K562 (cell line): Measurements from ENCODE around the gene RIOK3. TPM values are rescaled to one million over a fixed set of nuclear protein-coding genes. Genes with fewer than 3 reads are reported as not detected.

ENCODE experiments used
- BHLHE40 ChIP-seq: IDR thresholded peaks from 2 replicates; pipeline ENCODE4 v1.6.1; 2011; ENCODE audit warnings: low read length, improper control_type of control experiment
- DMBX1 ChIP-seq: fragments of 250-450 bp; sonication (Bioruptor Pico); IDR thresholded peaks from 2 replicates; pipeline ENCODE4 v1.8.0; 2022; ENCODE audit warnings: inconsistent platforms, mild to moderate bottlenecking, moderate library complexity, borderline replicate concordance
- ESRRA ChIP-seq: fragments of 450-650 bp; IDR thresholded peaks from 2 replicates; pipeline ENCODE4 v1.6.1; 2014; ENCODE audit warnings: low read depth, mild to moderate bottlenecking, moderate library complexity, borderline replicate concordance
- KDM5B ChIP-seq: fragments of 200-600 bp; sonication (generic); IDR thresholded peaks from 2 replicates; pipeline ENCODE4 v1.6.1; 2012; ENCODE audit warnings: low read depth, mild to moderate bottlenecking, moderate library complexity, low read length, control low read depth, inconsistent platforms; ENCODE audit not compliant: insufficient replicate concordance
- MAZ ChIP-seq, 2 experiments: fragments of 450-650 bp in 1 of 2; sonication (generic) in 1 of 2; formaldehyde crosslinking; IDR thresholded peaks in 1 of 2; conservative IDR thresholded peaks in 1 of 2; 2 replicates each; pipeline versions ENCODE4 v1.4.0 to v1.5.0; 2020; ENCODE audit warnings: mild to moderate bottlenecking in 1 of 2, missing genetic modification reagents in 1 of 2
- MYC ChIP-seq, 2 experiments: fragments of 250-450 bp in 1 of 2; sonication (Bioruptor Pico) in 1 of 2; IDR thresholded peaks; 2 replicates each; pipeline versions ENCODE4 v1.5.1 to v1.6.1; 2012 to 2021; ENCODE audit warnings: low read depth in 2 of 2, borderline replicate concordance in 1 of 2, improper control_type of control experiment in 1 of 2, low read length in 1 of 2, mild to moderate bottlenecking in 1 of 2, moderate library complexity in 1 of 2
- PRDM10 ChIP-seq: fragments of 450-650 bp; IDR thresholded peaks from 2 replicates; pipeline ENCODE4 v1.6.1; 2018; ENCODE audit not compliant: partially characterized antibody
- SUPT5H ChIP-seq: fragments of 450-650 bp; IDR thresholded peaks from 2 replicates; pipeline ENCODE4 v1.6.1; 2016
- ZBTB1 ChIP-seq: sonication (generic); formaldehyde crosslinking; IDR thresholded peaks from 2 replicates; pipeline ENCODE4 v1.8.1; 2023; ENCODE audit warnings: missing genetic modification reagents, low read depth, mild to moderate bottlenecking, borderline replicate concordance
- polyA plus RNA-seq, 8 experiments: library from polyadenylated mRNA; depleted of rRNA in 4 of 8; stranded (reverse) in 5 of 8; unstranded in 3 of 8; fragments of >200 nt; fragmentation: Nextera tagmentation in 2 of 8; fragmentation: Illumina TruSeq in 1 of 8; extraction: Ambion mirVana in 2 of 8; extraction: Trizol in 1 of 8; gene quantifications; 2 replicates each; pipeline versions ENCODE4 v1.2.1 to v1.2.3, GENCODE V29; 2011 to 2014; ENCODE audit warnings: inconsistent platforms in 1 of 8, missing spikeins in 1 of 8
- total RNA-seq, 7 experiments: library from RNA; depleted of rRNA in 6 of 7; stranded (reverse); fragments of >200 nt in 6 of 7; fragmentation: Illumina TruSeq in 2 of 7; extraction: Trizol in 2 of 7; gene quantifications; 2 replicates each; pipeline versions ENCODE4 v1.2.1 to v1.2.3, GENCODE V29; 2011 to 2021; ENCODE audit warnings: low replicate concordance in 1 of 7
- TF ChIP-seq, protein P1 (sequence below): sonication (generic); formaldehyde crosslinking; IDR thresholded peaks from 2 replicates; pipeline ENCODE4 v1.8.0; 2022; ENCODE audit warnings: mild to moderate bottlenecking, missing genetic modification reagents
- TF ChIP-seq, protein P2 (sequence below), 2 experiments: fragments of 450-650 bp; conservative IDR thresholded peaks; 2 replicates each; pipeline ENCODE4 v1.6.1; 2017; ENCODE audit warnings: mild to moderate bottlenecking in 2 of 2, moderate library complexity in 2 of 2
- TF ChIP-seq, protein P3 (sequence below): fragments of 450-650 bp; IDR thresholded peaks from one replicate; pipeline ENCODE4 v1.6.1; 2018; ENCODE audit warnings: mild to moderate bottlenecking, moderate library complexity; ENCODE audit not compliant: partially characterized antibody

The RIOK3 gene
- total and polyA plus RNA-seq, 9 of the 15 experiments (the other 6 are each of a cell fraction or from before 2014, with no cell fraction given): 21.4 to 89.5 (median 62.9) TPM

DNA sequence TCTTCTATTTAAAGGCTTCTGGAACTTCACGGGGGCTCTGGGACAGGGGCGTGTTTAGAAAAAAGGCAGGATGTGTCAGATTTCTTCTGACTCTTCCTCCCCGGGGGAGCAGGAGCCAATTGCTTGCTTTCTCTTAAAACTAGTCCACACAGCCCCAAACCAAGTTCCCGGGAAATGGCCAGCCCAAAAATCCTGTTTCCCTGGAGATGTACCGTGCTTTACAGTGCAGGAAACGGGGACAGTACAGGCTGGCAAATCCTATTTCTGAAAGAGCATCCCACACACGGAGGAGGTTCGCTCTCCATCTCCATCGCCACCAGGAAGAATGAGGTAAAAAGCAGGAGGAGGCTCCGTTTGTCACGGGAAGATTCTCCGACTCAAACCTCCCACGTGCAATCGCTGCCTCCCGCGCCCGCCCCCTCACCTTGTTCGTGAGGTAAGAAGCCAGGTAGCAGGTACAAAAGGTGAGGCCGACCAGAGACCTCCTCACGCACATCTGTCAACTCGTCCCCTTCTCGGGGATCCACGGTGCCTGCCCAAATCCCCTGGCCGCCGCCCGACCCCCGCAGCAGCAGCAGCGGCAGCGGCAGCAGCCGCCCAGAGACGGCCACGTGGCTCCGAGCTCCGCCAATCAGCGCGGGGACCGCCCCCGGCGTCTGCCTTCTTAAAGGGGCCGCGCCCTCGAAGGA, 15.6 kb upstream of the RIOK3 start (continued):
- peak; percentile 41 for TF ChIP-seq PRDM10
- TF ChIP-seq MYC (IDR thresholded peaks at IDR 0.05; ENCODE audit: low read depth, low read length): peak; percentile 86
- no peak; the same call in 1 of the 2 replicates for TF ChIP-seq MYC (CRISPR knock-in tag; IDR thresholded peaks at IDR 0.05; ENCODE audit: borderline replicate concordance, low read depth)
- TF ChIP-seq KDM5B: peak; percentile 89
- peak; percentile 76 for TF ChIP-seq SUPT5H
- TF ChIP-seq, protein P1, sequence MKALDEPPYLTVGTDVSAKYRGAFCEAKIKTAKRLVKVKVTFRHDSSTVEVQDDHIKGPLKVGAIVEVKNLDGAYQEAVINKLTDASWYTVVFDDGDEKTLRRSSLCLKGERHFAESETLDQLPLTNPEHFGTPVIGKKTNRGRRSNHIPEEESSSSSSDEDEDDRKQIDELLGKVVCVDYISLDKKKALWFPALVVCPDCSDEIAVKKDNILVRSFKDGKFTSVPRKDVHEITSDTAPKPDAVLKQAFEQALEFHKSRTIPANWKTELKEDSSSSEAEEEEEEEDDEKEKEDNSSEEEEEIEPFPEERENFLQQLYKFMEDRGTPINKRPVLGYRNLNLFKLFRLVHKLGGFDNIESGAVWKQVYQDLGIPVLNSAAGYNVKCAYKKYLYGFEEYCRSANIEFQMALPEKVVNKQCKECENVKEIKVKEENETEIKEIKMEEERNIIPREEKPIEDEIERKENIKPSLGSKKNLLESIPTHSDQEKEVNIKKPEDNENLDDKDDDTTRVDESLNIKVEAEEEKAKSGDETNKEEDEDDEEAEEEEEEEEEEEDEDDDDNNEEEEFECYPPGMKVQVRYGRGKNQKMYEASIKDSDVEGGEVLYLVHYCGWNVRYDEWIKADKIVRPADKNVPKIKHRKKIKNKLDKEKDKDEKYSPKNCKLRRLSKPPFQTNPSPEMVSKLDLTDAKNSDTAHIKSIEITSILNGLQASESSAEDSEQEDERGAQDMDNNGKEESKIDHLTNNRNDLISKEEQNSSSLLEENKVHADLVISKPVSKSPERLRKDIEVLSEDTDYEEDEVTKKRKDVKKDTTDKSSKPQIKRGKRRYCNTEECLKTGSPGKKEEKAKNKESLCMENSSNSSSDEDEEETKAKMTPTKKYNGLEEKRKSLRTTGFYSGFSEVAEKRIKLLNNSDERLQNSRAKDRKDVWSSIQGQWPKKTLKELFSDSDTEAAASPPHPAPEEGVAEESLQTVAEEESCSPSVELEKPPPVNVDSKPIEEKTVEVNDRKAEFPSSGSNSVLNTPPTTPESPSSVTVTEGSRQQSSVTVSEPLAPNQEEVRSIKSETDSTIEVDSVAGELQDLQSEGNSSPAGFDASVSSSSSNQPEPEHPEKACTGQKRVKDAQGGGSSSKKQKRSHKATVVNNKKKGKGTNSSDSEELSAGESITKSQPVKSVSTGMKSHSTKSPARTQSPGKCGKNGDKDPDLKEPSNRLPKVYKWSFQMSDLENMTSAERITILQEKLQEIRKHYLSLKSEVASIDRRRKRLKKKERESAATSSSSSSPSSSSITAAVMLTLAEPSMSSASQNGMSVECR (CRISPR knock-in tag): peak; percentile 73; the same call in 1 of the 2 replicates
- TF ChIP-seq DMBX1 (CRISPR knock-in tag): peak; percentile 42; the same call in 1 of the 2 replicates
- 0 out of 4 replicates have a peak, but pooled peaks have one; percentile 37 to 58 for TF ChIP-seq MAZ (CRISPR knock-in tag; conservative IDR thresholded peaks at IDR 0.05 in 1 of 2, IDR thresholded peaks at IDR 0.05 in 1 of 2)
- TF ChIP-seq, protein P2, sequence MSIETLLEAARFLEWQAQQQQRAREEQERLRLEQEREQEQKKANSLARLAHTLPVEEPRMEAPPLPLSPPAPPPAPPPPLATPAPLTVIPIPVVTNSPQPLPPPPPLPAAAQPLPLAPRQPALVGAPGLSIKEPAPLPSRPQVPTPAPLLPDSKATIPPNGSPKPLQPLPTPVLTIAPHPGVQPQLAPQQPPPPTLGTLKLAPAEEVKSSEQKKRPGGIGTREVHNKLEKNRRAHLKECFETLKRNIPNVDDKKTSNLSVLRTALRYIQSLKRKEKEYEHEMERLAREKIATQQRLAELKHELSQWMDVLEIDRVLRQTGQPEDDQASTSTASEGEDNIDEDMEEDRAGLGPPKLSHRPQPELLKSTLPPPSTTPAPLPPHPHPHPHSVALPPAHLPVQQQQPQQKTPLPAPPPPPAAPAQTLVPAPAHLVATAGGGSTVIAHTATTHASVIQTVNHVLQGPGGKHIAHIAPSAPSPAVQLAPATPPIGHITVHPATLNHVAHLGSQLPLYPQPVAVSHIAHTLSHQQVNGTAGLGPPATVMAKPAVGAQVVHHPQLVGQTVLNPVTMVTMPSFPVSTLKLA (conservative IDR thresholded peaks at IDR 0.05): peak; percentile 99
- TF ChIP-seq ZBTB1: peak; percentile 66; the same call in 1 of the 2 replicates
- peak; percentile 78 for TF ChIP-seq BHLHE40
- TF ChIP-seq, protein P3, sequence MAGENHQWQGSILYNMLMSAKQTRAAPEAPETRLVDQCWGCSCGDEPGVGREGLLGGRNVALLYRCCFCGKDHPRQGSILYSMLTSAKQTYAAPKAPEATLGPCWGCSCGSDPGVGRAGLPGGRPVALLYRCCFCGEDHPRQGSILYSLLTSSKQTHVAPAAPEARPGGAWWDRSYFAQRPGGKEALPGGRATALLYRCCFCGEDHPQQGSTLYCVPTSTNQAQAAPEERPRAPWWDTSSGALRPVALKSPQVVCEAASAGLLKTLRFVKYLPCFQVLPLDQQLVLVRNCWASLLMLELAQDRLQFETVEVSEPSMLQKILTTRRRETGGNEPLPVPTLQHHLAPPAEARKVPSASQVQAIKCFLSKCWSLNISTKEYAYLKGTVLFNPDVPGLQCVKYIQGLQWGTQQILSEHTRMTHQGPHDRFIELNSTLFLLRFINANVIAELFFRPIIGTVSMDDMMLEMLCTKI: no peak
- peak; percentile 44; the same call in 1 of the 2 replicates for TF ChIP-seq ESRRA
